ENCODE data around the gene RFTN1. TPM values are rescaled to one million over a fixed set of nuclear protein-coding genes. Genes with fewer than 3 reads are reported as not detected.

RFTN1 gene
- total and polyA plus RNA-seq, 3 donors from 2014 or later: 20.8 to 25.7 (median 22.2) TPM

DNA sequence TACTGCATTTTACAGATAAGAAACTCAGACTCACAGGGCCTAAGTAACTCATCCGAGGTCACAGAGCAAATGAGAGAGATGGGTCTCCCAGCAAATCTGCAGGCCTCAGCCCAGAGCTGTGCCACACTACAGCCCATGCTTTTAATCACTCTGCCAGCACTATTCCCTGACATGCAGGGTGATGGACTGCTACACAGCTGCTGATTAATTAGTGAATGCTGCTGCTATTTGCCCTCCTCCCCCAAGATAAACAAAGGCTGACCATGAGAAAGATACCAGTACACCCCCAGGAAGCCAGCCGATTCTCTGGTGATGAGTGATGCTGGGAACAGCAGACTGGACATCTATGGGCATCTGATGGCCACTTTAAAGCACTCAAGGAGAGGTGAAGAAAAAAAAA is 39.3 kb downstream of the RFTN1 start:
- Histone ChIP-seq H3K9me3 (no peaks in the 10 kb centered on the region), H3K27ac (no peak overlapping the region), H3K4me3 (no peak overlapping the region), H3K36me3 (ENCODE audit: low read depth, missing control alignments) (no peaks in the 10 kb centered on the region), H3K4me1 (no peaks in the 10 kb centered on the region), H3K27me3 (no peaks in the 10 kb centered on the region)
- no peak for DNase-seq
- intact Hi-C loops (cut with DNase I; ENCODE audit: low total_unique reads): no loop called here
- no peak for TF ChIP-seq POLR2A (IDR thresholded peaks at IDR 0.05)
- no peak for TF ChIP-seq CTCF (IDR thresholded peaks at IDR 0.05)
- WGBS, 2 donors: 63 to 77% methylated on average over 2 of the region's 2 CpGs

DNA sequence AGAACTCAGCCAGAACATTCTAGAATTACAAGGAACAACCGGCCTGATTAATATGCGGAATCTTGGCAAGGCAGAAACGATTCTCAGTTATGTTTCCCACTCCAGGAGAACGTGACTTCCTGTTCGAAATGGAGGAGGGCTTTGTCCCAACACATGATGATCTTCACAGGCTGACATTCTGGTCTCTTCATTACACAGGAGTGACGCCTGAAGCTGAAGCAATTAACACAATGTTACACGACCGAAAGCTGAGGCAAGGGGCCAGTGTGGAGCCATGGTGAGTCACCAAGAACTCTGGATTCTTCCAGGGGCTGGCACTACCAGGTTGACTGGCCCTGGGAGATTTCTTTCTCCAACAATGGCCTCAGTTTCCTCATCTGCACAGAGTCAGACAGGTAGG is 40.9 kb downstream of the RFTN1 start:
- H3K4me3 ChIP-seq: no peak overlapping the region
- 79 to 82% methylated on average over 8 of the region's 8 CpGs for WGBS, 2 donors
- H3K9me3 ChIP-seq: no peaks in the 10 kb centered on the region
- H3K36me3 ChIP-seq (ENCODE audit: low read depth, missing control alignments): no peaks in the 10 kb centered on the region
- no peak overlapping the region for H3K27ac ChIP-seq
- intact Hi-C loops (cut with DNase I; ENCODE audit: low total_unique reads): no loop called here
- H3K27me3 ChIP-seq: no peaks in the 10 kb centered on the region
- DNase-seq: no peak
- no peaks in the 10 kb centered on the region for H3K4me1 ChIP-seq
- TF ChIP-seq POLR2A (IDR thresholded peaks at IDR 0.05): no peak

DNA sequence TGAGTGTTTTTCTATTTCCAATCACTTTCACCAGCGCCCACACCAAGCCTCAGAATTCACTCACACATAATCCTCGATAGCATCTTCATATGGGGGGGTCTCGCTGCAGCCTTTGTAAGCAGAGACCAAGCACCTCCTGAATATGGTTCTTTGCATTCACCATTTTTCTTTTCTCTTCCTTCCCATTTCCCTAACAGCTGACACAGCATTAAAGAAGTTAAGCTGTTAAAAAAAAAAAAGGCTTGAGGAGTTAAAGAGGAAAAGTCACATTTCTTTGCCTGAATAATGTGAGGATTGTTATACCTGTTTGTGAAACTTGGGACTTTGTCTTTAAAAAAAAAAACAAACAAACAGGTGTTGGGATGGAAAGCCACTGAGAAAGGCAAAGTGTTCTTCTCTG is 41.6 kb downstream of the RFTN1 start:
- 93 to 95% methylated on average over 3 of the region's 3 CpGs for WGBS, 2 donors
- no peaks in the 10 kb centered on the region for H3K36me3 ChIP-seq (ENCODE audit: low read depth, missing control alignments)

DNA sequence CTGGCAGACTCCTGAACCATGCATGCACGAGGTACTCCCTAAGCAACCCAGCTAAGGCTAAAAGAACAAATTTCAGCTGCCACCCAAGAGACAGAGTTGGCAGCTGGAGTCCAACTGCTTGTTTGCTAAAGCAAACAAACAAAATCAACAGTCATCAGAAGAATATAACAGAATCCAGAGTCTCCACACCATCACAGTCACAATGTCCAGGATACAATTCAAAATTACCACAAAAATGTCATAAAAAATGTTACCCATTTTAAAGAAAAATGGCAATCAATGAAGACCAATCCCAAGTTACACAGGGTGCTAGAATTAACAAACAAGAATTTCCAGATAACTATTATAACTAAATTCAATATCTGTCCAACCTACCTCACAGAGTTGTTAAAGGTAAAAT is 42.9 kb downstream of the RFTN1 start:
- 88 to 100% methylated on average over 1 of the region's 1 CpG for WGBS, 2 donors
- Histone ChIP-seq H3K36me3 (ENCODE audit: low read depth, missing control alignments) (no peaks in the 10 kb centered on the region), H3K4me1 (no peaks in the 10 kb centered on the region), H3K4me3 (no peak overlapping the region), H3K9me3 (no peaks in the 10 kb centered on the region), H3K27ac (no peak overlapping the region), H3K27me3 (no peaks in the 10 kb centered on the region)
- no peak for DNase-seq
- TF ChIP-seq POLR2A (IDR thresholded peaks at IDR 0.05): no peak
- no peak for TF ChIP-seq CTCF (IDR thresholded peaks at IDR 0.05)
- intact Hi-C loops (cut with DNase I; ENCODE audit: low total_unique reads): no loop called here

More for the DNA sequence above, 41.6 kb downstream of the RFTN1 start:
- H3K27ac ChIP-seq: no peak overlapping the region
- no peak for DNase-seq
- intact Hi-C loops (cut with DNase I; ENCODE audit: low total_unique reads): no loop called here
- TF ChIP-seq CTCF (IDR thresholded peaks at IDR 0.05): no peak
- no peak for TF ChIP-seq POLR2A (IDR thresholded peaks at IDR 0.05)
- no peaks in the 10 kb centered on the region for H3K4me1 ChIP-seq
- H3K4me3 ChIP-seq: no peak overlapping the region
- H3K27me3 ChIP-seq: no peaks in the 10 kb centered on the region
- H3K9me3 ChIP-seq: no peaks in the 10 kb centered on the region

- 66 to 68% methylated on average over 10 of the region's 10 CpGs for WGBS, 2 donors
- no peak for DNase-seq
- intact Hi-C loops (cut with DNase I; ENCODE audit: low total_unique reads): no loop called here
Measured at GRCh38 chr3:16468336-16469098, 45.0 kb downstream of the RFTN1 start.

More at GRCh38 chr3:16468336-16469098, 45.0 kb downstream of the RFTN1 start:
- Histone ChIP-seq H3K27ac (no peak overlapping the region), H3K4me3 (no peak overlapping the region), H3K4me1 (peaks cover 4% of the 10 kb centered on the region), H3K36me3 (ENCODE audit: low read depth, missing control alignments) (no peaks in the 10 kb centered on the region), H3K27me3 (no peaks in the 10 kb centered on the region), H3K9me3 (no peaks in the 10 kb centered on the region)
- TF ChIP-seq CTCF (IDR thresholded peaks at IDR 0.05) (no peak), POLR2A (IDR thresholded peaks at IDR 0.05) (no peak)

Data from testis (tissue), 3 donors.